Measurements from ENCODE around the gene SPATA13. TPM values are rescaled to one million over a fixed set of nuclear protein-coding genes. Genes with fewer than 3 reads are reported as not detected.

Gene SPATA13
- total and polyA plus RNA-seq, 2 donors (not counting 3 experiments of a cell fraction or from before 2014, with no cell fraction given) = 6.6 to 12.9 TPM

DNA sequence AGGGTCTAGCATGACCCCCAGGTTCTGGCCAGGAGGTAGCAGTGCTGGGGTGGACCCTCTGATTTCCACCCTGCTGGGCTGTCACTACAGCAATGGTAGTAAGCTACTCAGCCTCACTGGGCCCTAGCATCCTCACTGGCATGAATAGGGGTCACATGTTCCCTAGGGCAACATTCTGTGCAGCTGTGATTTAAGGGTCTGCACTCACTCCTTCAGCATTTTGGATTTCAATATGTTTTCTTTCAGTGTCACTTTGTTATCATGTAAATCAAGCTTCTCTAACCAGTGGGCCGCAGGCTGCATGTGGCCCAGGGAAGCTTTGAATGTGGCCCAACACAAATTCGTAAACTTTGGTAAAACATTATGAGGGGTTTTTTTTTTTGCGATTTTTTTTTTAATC lies 57.8 kb downstream of the SPATA13 start:
- Histone ChIP-seq H3K36me3 (ENCODE audit: control insufficient read depth in 2 of 2, extremely low read depth in 1 of 2, insufficient read depth in 2 of 2, low read length in 2 of 2) (no peaks in the 10 kb centered on the region), H3K4me2 (ENCODE audit: insufficient read depth, low read length) (no peak overlapping the region), H3K27ac (ENCODE audit: insufficient read depth, low read depth, low read length) (no peak overlapping the region), H3K27me3 (ENCODE audit: control insufficient read depth in 2 of 2, insufficient read depth in 2 of 2, low read length in 2 of 2) (no peaks in the 10 kb centered on the region), H3K79me2 (ENCODE audit: control insufficient read depth, insufficient read depth, low read length) (no peaks in the 10 kb centered on the region), H3K9me3 (replicated peaks; ENCODE audit: control insufficient read depth, insufficient read depth, low read length) (no peaks in the 10 kb centered on the region), H3K9ac (replicated peaks; ENCODE audit: extremely low read depth, insufficient read depth, low read length) (no peak overlapping the region), H3K9me1 (replicated peaks; ENCODE audit: control insufficient read depth, extremely low read depth, insufficient read depth, low read length) (no peaks in the 10 kb centered on the region), H3K4me3 (replicated peaks in 1 of 3; ENCODE audit: insufficient read depth in 1 of 3, low read depth in 1 of 3, low read length in 3 of 3) (no peak overlapping the region), H4K20me1 (replicated peaks; ENCODE audit: control insufficient read depth, extremely low read depth, insufficient read depth, low read length) (no peaks in the 10 kb centered on the region), H3K4me1 (ENCODE audit: control insufficient read depth, extremely low read depth, insufficient read depth, low read length) (peaks cover 10% of the 10 kb centered on the region), H2AFZ (ENCODE audit: low read depth, low read length) (no peak overlapping the region)
- POLR2A ChIA-PET = no interaction called here
- CTCF ChIA-PET = interaction anchor here (0.6 to 6.4 kb wide), 7 partner anchors 10 to 199 kb away, joined by 3 to 118 read pairs (median 7); no protein-coding TSS in a partner anchor
- TF ChIP-seq, protein P1, sequence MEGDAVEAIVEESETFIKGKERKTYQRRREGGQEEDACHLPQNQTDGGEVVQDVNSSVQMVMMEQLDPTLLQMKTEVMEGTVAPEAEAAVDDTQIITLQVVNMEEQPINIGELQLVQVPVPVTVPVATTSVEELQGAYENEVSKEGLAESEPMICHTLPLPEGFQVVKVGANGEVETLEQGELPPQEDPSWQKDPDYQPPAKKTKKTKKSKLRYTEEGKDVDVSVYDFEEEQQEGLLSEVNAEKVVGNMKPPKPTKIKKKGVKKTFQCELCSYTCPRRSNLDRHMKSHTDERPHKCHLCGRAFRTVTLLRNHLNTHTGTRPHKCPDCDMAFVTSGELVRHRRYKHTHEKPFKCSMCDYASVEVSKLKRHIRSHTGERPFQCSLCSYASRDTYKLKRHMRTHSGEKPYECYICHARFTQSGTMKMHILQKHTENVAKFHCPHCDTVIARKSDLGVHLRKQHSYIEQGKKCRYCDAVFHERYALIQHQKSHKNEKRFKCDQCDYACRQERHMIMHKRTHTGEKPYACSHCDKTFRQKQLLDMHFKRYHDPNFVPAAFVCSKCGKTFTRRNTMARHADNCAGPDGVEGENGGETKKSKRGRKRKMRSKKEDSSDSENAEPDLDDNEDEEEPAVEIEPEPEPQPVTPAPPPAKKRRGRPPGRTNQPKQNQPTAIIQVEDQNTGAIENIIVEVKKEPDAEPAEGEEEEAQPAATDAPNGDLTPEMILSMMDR (IDR thresholded peaks at IDR 0.05; ENCODE audit: extremely low read depth in 1 of 2, insufficient read depth in 1 of 2, low read depth in 1 of 2, low read length in 2 of 2) = no peak
- TF ChIP-seq POLR2AphosphoS5 (IDR thresholded peaks at IDR 0.05; ENCODE audit: insufficient read depth, low read depth, low read length) (no peak), FOS (IDR thresholded peaks at IDR 0.05; ENCODE audit: borderline replicate concordance, insufficient read depth, low read length) (no peak), MYC (IDR thresholded peaks at IDR 0.05; ENCODE audit: low read depth, low read length) (no peak), GATA2 (IDR thresholded peaks at IDR 0.05; ENCODE audit: insufficient read depth, insufficient read length, low read depth, low read length) (no peak), JUN (IDR thresholded peaks at IDR 0.05; ENCODE audit: borderline replicate concordance, insufficient read depth, insufficient read length, low read depth) (no peak), POLR2A (IDR thresholded peaks at IDR 0.05; ENCODE audit: low read depth, low read length) (no peak), EZH2 (IDR thresholded peaks at IDR 0.05; ENCODE audit: borderline replicate concordance, low read depth, low read length, severe bottlenecking) (no peak)
- TF ChIP-seq, protein P2, sequence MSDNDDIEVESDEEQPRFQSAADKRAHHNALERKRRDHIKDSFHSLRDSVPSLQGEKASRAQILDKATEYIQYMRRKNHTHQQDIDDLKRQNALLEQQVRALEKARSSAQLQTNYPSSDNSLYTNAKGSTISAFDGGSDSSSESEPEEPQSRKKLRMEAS (IDR thresholded peaks at IDR 0.05; ENCODE audit: insufficient read depth, insufficient read length) = no peak
- dilution Hi-C loops (cut with MboI; ENCODE audit: extremely low pct_ligation_motif_present, low sequenced_read_pairs) (no loop called here), intact Hi-C loops (cut with micrococcal nuclease) (no loop called here)
- no peak for FAIRE-seq
- no TSS peak for BruUV-seq (replicated peaks)
- no peak for DNase-seq (ENCODE audit: low read depth, low spot score)

Measured in endothelial cell of umbilical vein (primary cell).